K562 (cell line): ENCODE measurements around the gene NELFE. TPM values are rescaled to one million over a fixed set of nuclear protein-coding genes. Genes with fewer than 3 reads are reported as not detected.

Experiments
- CTBP1 ChIP-seq: fragments of 450-650 bp; IDR thresholded peaks from 2 replicates; pipeline ENCODE4 v1.6.1; 2016; ENCODE audit warnings: borderline replicate concordance
- EZH2 ChIP-seq: IDR thresholded peaks from 2 replicates; pipeline ENCODE4 v1.6.1; 2012; ENCODE audit warnings: low read depth, mild to moderate bottlenecking, inconsistent platforms, low read length, borderline replicate concordance
- HCFC1 ChIP-seq: IDR thresholded peaks from 2 replicates; pipeline ENCODE4 v1.6.1; 2012; ENCODE audit warnings: low read depth, low read length, improper control_type of control experiment
- MXI1 ChIP-seq: IDR thresholded peaks from 2 replicates; pipeline ENCODE4 v1.6.1; 2011; ENCODE audit warnings: low read depth, mild to moderate bottlenecking, improper control_type of control experiment, low read length
- PTRF ChIP-seq: fragments of 450-650 bp; IDR thresholded peaks from 2 replicates; pipeline ENCODE4 v1.6.1; 2016; ENCODE audit warnings: mild to moderate bottlenecking, missing genetic modification characterization, missing compliant biosample characterization
- STAT5B ChIP-seq: fragments of 250-450 bp; sonication (Bioruptor Pico); IDR thresholded peaks from 2 replicates; pipeline ENCODE4 v1.8.0; 2021; ENCODE audit warnings: mild to moderate bottlenecking, inconsistent platforms
- TAF1 ChIP-seq: IDR thresholded peaks from 2 replicates; pipeline ENCODE4 v1.6.1; 2011; ENCODE audit warnings: mild to moderate bottlenecking, low read length, moderate library complexity; ENCODE audit not compliant: insufficient read depth, control insufficient read depth, severe bottlenecking; ENCODE audit errors: extremely low read depth
- polyA plus RNA-seq, 8 experiments: library from polyadenylated mRNA; depleted of rRNA in 4 of 8; stranded (reverse) in 5 of 8; unstranded in 3 of 8; fragments of >200 nt; fragmentation: Nextera tagmentation in 2 of 8; fragmentation: Illumina TruSeq in 1 of 8; extraction: Ambion mirVana in 2 of 8; extraction: Trizol in 1 of 8; gene quantifications; 2 replicates each; pipeline versions ENCODE4 v1.2.1 to v1.2.3, GENCODE V29; 2011 to 2014; ENCODE audit warnings: inconsistent platforms in 1 of 8, missing spikeins in 1 of 8
- total RNA-seq, 7 experiments: library from RNA; depleted of rRNA in 6 of 7; stranded (reverse); fragments of >200 nt in 6 of 7; fragmentation: Illumina TruSeq in 2 of 7; extraction: Trizol in 2 of 7; gene quantifications; 2 replicates each; pipeline versions ENCODE4 v1.2.1 to v1.2.3, GENCODE V29; 2011 to 2021; ENCODE audit warnings: low replicate concordance in 1 of 7
- TF ChIP-seq, protein P1 (sequence below): fragments of 450-650 bp; formaldehyde crosslinking; IDR thresholded peaks from 2 replicates; pipeline ENCODE4 v1.4.0; 2020; ENCODE audit warnings: mild to moderate bottlenecking, moderate library complexity
- TF ChIP-seq, protein P2 (sequence below): fragments of 450-650 bp; IDR thresholded peaks from 2 replicates; pipeline ENCODE4 v1.6.1; 2017; ENCODE audit warnings: antibody characterized with exemption, mild to moderate bottlenecking
- TF ChIP-seq, protein P3 (sequence below): sonication (generic); formaldehyde crosslinking; IDR thresholded peaks from 2 replicates; pipeline ENCODE4 v1.8.0; 2022; ENCODE audit warnings: mild to moderate bottlenecking, missing genetic modification reagents, borderline replicate concordance
- TF ChIP-seq, protein P4 (sequence below): fragments of 250-450 bp; sonication (Bioruptor Pico); IDR thresholded peaks from 2 replicates; pipeline ENCODE4 v1.5.0; 2020; ENCODE audit warnings: mild to moderate bottlenecking, borderline replicate concordance
- TF ChIP-seq, protein P5 (sequence below), 2 experiments: IDR thresholded peaks in 1 of 2; conservative IDR thresholded peaks in 1 of 2; 2 replicates each; pipeline ENCODE4 v1.6.1; 2016; ENCODE audit warnings: low read depth in 2 of 2, mild to moderate bottlenecking in 1 of 2, missing compliant biosample characterization in 1 of 2, missing genetic modification characterization in 1 of 2, moderate library complexity in 1 of 2

NELFE gene
- total and polyA plus RNA-seq, 9 of the 15 experiments (the other 6 are each of a cell fraction or from before 2014, with no cell fraction given) = 15.2 to 157 (median 91.5) TPM

DNA sequence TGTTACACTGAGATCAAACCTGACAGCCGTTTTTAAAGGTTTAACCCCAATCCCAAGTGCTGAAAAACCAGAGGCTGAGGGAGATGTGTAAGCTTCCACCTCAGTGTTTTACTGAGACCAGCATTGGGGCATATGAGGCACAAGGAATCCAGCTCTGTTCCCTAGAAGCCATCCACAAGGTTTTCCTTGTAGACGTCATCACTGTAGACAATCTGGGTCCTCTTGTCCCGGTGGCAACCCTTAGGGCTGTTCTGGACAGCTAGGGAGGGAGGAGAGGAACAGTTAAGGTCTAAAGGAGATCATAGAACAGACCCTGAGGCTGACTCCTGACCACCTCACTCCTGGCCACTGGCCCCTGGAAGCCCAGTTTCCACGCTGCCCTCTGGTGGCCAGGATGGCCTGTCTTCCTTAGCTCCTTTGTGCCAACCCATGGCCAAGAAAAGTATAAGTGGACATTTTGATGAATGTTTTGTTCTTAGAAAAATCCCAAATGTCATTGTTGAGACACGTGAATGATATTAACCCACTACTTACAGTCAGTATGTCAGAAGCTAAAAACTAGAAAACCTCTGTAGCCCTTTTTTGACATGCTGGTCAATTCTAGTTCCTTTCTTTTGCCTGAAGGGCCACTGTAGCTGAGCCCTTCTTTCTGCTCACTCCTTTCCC is 6.5 kb downstream of the NELFE start (continued):
- TF ChIP-seq, protein P1, sequence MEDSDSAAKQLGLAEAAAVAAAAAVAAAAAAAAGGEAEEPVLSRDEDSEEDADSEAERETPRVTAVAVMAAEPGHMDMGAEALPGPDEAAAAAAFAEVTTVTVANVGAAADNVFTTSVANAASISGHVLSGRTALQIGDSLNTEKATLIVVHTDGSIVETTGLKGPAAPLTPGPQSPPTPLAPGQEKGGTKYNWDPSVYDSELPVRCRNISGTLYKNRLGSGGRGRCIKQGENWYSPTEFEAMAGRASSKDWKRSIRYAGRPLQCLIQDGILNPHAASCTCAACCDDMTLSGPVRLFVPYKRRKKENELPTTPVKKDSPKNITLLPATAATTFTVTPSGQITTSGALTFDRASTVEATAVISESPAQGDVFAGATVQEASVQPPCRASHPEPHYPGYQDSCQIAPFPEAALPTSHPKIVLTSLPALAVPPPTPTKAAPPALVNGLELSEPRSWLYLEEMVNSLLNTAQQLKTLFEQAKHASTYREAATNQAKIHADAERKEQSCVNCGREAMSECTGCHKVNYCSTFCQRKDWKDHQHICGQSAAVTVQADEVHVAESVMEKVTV (CRISPR knock-in tag) = peak; percentile 40; the same call in 1 of the 2 replicates
- TF ChIP-seq, protein P2, sequence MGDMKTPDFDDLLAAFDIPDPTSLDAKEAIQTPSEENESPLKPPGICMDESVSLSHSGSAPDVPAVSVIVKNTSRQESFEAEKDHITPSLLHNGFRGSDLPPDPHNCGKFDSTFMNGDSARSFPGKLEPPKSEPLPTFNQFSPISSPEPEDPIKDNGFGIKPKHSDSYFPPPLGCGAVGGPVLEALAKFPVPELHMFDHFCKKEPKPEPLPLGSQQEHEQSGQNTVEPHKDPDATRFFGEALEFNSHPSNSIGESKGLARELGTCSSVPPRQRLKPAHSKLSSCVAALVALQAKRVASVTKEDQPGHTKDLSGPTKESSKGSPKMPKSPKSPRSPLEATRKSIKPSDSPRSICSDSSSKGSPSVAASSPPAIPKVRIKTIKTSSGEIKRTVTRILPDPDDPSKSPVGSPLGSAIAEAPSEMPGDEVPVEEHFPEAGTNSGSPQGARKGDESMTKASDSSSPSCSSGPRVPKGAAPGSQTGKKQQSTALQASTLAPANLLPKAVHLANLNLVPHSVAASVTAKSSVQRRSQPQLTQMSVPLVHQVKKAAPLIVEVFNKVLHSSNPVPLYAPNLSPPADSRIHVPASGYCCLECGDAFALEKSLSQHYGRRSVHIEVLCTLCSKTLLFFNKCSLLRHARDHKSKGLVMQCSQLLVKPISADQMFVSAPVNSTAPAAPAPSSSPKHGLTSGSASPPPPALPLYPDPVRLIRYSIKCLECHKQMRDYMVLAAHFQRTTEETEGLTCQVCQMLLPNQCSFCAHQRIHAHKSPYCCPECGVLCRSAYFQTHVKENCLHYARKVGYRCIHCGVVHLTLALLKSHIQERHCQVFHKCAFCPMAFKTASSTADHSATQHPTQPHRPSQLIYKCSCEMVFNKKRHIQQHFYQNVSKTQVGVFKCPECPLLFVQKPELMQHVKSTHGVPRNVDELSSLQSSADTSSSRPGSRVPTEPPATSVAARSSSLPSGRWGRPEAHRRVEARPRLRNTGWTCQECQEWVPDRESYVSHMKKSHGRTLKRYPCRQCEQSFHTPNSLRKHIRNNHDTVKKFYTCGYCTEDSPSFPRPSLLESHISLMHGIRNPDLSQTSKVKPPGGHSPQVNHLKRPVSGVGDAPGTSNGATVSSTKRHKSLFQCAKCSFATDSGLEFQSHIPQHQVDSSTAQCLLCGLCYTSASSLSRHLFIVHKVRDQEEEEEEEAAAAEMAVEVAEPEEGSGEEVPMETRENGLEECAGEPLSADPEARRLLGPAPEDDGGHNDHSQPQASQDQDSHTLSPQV = 0 out of 2 replicates have a peak, but pooled peaks have one; percentile 18
- 0 out of 2 replicates have a peak, but pooled peaks have one; percentile 13 for TF ChIP-seq CTBP1
- TF ChIP-seq, protein P3, sequence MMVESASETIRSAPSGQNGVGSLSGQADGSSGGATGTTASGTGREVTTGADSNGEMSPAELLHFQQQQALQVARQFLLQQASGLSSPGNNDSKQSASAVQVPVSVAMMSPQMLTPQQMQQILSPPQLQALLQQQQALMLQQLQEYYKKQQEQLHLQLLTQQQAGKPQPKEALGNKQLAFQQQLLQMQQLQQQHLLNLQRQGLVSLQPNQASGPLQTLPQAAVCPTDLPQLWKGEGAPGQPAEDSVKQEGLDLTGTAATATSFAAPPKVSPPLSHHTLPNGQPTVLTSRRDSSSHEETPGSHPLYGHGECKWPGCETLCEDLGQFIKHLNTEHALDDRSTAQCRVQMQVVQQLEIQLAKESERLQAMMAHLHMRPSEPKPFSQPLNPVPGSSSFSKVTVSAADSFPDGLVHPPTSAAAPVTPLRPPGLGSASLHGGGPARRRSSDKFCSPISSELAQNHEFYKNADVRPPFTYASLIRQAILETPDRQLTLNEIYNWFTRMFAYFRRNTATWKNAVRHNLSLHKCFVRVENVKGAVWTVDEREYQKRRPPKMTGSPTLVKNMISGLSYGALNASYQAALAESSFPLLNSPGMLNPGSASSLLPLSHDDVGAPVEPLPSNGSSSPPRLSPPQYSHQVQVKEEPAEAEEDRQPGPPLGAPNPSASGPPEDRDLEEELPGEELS (CRISPR knock-in tag) = no peak
- no peak for TF ChIP-seq TAF1
- TF ChIP-seq, protein P4, sequence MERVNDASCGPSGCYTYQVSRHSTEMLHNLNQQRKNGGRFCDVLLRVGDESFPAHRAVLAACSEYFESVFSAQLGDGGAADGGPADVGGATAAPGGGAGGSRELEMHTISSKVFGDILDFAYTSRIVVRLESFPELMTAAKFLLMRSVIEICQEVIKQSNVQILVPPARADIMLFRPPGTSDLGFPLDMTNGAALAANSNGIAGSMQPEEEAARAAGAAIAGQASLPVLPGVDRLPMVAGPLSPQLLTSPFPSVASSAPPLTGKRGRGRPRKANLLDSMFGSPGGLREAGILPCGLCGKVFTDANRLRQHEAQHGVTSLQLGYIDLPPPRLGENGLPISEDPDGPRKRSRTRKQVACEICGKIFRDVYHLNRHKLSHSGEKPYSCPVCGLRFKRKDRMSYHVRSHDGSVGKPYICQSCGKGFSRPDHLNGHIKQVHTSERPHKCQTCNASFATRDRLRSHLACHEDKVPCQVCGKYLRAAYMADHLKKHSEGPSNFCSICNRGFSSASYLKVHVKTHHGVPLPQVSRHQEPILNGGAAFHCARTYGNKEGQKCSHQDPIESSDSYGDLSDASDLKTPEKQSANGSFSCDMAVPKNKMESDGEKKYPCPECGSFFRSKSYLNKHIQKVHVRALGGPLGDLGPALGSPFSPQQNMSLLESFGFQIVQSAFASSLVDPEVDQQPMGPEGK (CRISPR knock-in tag) = no peak
- TF ChIP-seq, protein P5, sequence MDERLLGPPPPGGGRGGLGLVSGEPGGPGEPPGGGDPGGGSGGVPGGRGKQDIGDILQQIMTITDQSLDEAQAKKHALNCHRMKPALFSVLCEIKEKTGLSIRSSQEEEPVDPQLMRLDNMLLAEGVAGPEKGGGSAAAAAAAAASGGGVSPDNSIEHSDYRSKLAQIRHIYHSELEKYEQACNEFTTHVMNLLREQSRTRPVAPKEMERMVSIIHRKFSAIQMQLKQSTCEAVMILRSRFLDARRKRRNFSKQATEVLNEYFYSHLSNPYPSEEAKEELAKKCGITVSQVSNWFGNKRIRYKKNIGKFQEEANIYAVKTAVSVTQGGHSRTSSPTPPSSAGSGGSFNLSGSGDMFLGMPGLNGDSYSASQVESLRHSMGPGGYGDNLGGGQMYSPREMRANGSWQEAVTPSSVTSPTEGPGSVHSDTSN (CRISPR knock-in tag; IDR thresholded peaks at IDR 0.05; ENCODE audit: low read depth) = no peak
- TF ChIP-seq, protein P5 (tag; conservative IDR thresholded peaks at IDR 0.05; ENCODE audit: low read depth) = peak; percentile 73
- no peak for TF ChIP-seq PTRF (tag)
- TF ChIP-seq HCFC1 = 0 out of 2 replicates have a peak, but pooled peaks have one; percentile 37
- TF ChIP-seq EZH2 = no peak
- no peak for TF ChIP-seq STAT5B
- TF ChIP-seq MXI1 = no peak
